Ammon's horn (tissue), 1 donor: ENCODE data around the gene NRXN2.
"Not testable (repeated sequence)": the region's sequence is repeated elsewhere in the genome, so short reads cannot be mapped to it uniquely, and the experiment has no call there.

Experiments
- DNase-seq: peaks from one replicate; pipeline ENCODE4 v3.0.0-alpha.2; 2016; ENCODE audit warnings: low spot score

Gene NRXN2

DNA sequence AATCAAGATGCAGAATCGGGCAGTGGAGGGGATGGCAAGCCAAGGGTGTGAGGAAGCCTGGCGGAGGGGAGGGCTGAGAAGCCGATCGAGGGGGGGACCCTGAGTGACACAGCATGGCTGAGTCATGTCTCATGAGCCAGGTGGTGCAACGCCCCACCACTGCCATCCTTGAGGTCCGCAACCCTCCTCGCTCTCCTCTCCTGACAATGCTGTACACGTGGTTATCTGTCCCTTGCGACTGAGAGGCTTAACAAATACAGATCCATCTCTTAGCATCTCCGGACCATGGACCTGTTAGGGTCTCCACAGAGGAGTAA is 117.8 kb downstream of the NRXN2 start:
- DNase-seq: no peak

DNA sequence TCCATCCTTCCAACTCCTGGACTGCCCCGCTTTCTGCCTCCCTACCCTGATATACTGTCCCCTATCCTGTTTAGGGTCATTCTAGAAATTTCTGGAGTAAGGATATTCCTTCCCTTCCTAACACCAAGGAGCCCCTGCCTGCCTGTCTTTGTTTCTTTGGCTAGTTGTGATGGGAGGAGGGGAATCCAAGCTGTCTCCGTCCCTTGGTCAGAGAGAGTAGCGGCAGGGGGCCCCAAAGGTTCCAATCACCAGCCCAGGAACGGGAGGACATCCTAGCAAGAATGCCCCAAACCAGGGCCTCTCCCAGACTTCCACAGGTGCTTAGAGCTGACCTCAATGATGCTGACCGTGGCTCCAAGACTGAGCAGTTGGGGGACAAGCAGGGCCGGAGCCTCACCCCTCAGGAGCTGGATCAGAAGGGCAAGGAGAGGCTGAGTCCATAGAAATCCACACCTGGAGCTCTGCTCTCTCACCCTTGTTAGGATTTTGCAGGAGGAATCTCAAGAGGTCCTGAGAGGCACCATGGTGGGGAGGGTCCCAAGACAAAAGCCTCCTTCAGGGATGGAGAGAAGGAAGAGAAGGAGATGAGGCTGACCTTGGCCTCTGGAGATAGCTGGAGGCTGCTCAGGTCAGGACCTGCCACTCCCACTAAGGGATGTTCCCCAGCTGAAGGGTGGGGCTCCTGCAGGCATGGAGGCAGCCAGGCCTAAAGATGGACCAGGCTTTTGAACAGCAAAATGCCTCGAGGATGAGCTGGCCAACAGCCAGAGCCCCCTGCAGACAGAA is 118.3 kb downstream of the NRXN2 start:
- DNase-seq: no peak

DNA sequence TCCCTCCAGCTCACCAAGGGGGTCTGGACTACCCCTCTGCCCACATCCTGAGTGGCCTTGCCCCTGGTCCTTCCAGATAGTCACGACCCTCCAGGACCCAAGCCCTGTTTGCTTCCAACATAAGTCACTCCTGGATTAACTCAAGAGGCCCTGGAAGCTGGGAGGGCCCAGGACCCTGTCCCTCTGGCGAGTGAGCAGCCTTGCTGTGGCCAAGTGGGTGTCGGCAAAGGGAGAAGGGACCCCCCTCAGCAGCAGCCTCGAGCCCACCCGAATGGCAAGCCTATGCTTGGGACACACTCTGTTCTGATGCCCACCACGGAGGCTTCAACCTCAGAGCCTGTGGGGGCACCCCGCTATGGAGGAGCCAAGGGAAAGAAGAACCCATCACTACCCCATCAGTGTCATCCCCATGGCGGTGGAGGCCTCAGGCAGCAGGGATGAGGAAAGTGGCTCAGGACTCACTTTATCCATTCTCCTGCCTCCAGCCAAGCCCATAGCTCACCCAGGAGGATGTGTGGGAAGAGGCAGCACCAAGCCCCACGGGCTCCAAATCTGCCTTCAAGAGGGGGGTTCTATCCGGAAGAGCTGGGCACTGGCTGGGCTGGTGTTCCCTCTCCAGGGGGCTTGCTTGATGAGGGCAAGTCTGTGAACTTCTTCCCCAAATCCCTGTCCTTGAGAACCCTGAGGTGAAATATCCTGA is 119.4 kb downstream of the NRXN2 start:
- no peak for DNase-seq

- no peak for DNase-seq
These were observed 120.4 kb downstream of the NRXN2 start for GRCh38 chr11:64602466-64603070.

GRCh38 chr11:64601605-64602465 is 121.2 kb downstream of the NRXN2 start:
- DNase-seq: no peak

DNA sequence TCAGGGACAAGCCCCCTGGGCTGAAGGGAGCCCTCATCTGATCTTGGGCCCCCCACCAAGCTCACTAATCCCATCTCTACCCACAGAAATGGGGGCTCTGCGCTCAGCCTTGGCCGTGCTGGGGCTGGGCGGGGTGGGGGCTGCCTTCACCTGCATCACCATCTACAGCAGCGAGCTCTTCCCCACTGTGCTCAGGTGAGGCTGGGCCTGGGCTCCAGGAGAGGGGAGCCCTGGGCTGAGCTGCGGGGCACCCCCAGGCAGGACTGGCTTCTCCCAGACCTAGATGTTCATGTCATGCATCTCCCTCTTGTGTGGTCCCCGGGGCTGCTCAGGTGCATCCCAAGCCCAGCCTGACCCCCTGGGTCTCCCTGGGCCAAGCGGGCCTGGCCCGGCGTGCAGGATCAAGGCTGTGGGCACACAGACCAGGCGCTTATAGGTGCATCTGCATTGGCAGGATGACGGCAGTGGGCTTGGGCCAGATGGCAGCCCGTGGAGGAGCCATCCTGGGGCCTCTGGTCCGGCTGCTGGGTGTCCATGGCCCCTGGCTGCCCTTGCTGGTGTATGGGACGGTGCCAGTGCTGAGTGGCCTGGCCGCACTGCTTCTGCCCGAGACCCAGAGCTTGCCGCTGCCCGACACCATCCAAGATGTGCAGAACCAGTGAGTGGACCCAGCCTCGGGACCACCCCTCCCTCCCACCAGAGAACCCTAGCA is 122.6 kb downstream of the NRXN2 start:
- DNase-seq: no peak

DNA sequence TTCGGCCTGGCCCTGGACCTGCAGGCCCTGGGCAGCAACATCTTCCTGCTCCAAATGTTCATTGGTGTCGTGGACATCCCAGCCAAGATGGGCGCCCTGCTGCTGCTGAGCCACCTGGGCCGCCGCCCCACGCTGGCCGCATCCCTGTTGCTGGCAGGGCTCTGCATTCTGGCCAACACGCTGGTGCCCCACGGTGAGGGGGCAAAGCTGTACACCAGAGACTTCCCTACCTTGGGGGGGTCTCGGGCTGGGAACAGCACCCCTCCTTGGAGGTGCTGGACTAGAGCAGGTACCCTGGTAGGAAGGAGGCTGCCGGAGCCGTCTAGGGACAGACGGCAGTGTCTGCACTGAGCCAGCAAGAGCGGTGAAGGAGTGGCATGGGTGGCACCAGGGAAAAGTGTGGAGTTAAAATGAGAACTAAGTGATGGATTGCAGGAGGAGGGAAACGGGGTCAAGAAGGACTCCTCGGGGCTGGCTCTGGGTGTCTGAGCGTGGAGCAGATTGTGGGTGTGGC is 123.2 kb downstream of the NRXN2 start:
- no peak for DNase-seq

- DNase-seq: no peak
These were observed 124.0 kb downstream of the NRXN2 start for GRCh38 chr11:64598797-64599697.

- DNase-seq: no peak
These were observed 124.7 kb downstream of the NRXN2 start for GRCh38 chr11:64598106-64598796.

- no peak for DNase-seq
These were observed 125.3 kb downstream of the NRXN2 start for GRCh38 chr11:64597671-64598101.

- DNase-seq: not testable (repeated sequence)
These were observed 127.1 kb downstream of the NRXN2 start for GRCh38 chr11:64595922-64596321.

GRCh38 chr11:64594159-64594939 is 128.6 kb downstream of the NRXN2 start:
- DNase-seq: no peak

- DNase-seq: no peak
These were observed 129.6 kb downstream of the NRXN2 start for GRCh38 chr11:64593156-64594105.

GRCh38 chr11:64592656-64593055 is 130.3 kb downstream of the NRXN2 start:
- no peak for DNase-seq

- DNase-seq: no peak
These were observed 130.8 kb downstream of the NRXN2 start for GRCh38 chr11:64592234-64592615.

DNA sequence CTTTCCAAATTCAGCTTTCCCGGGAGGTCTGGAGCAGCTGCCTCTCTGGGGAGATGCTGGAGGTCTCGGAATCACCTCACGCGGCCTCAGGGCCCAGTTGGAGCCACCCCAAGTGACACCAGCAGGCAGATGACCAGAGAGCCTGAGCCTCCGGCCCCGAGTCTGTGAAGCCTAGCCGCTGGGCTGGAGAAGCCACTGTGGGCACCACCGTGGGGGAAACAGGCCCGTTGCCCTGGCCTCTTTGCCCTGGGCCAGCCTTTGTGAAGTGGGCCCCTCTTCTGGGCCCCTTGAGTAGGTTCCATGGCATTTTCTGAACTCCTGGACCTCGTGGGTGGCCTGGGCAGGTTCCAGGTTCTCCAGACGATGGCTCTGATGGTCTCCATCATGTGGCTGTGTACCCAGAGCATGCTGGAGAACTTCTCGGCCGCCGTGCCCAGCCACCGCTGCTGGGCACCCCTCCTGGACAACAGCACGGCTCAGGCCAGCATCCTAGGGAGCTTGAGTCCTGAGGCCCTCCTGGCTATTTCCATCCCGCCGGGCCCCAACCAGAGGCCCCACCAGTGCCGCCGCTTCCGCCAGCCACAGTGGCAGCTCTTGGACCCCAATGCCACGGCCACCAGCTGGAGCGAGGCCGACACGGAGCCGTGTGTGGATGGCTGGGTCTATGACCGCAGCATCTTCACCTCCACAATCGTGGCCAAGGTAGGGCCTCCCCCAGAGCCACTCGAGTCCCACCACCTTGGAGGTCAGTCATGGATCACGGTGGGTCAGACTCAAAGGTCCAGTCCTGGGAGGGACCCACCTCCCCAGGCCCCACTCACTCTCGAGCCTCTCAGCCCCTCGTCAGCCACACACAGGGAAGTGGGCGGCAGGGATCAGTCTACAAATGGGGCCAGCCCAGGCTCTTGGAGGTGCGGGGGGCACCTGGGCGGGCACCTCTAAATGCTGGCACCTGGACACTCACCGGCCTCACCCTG is 131.5 kb downstream of the NRXN2 start:
- DNase-seq: no peak
